ENCODE measurements around the gene ARHGAP10.

GRCh38 chr4:147816382-147817254 is 84.7 kb downstream of the ARHGAP10 start:
- TF ChIP-seq CTCF (conservative IDR thresholded peaks at IDR 0.05; ENCODE audit: low read depth, low read length), result no peak
- TF ChIP-seq EZH2 (IDR thresholded peaks at IDR 0.05; ENCODE audit: borderline replicate concordance, low read depth, low read length, poor library complexity, severe bottlenecking), result no peak

Data from A673 (cell line).